CD4-positive, alpha-beta T cell treated with Interleukin-6 at 100 ng/mL for 8 hours (primary cell): ENCODE measurements around the gene THTPA.
A peak's percentile ranks its signal among the peaks of the same experiment; 100 is the strongest.

ENCODE experiments used
- DNase-seq: peaks from one replicate; pipeline ENCODE4 v3.0.0-alpha.2; 2020; ENCODE audit warnings: mixed read lengths, low spot score

Gene THTPA

GRCh38 chr14:23551266-23552028, 4.6 kb upstream of the THTPA start, which contains the start of gene ZFHX2:
Gene ZFHX2, minus strand, starts transcription at chr14:23551765. Its CDS starts 16,440 bp downstream, at chr14:23535325.
- DNase-seq = peak; percentile 63

DNA sequence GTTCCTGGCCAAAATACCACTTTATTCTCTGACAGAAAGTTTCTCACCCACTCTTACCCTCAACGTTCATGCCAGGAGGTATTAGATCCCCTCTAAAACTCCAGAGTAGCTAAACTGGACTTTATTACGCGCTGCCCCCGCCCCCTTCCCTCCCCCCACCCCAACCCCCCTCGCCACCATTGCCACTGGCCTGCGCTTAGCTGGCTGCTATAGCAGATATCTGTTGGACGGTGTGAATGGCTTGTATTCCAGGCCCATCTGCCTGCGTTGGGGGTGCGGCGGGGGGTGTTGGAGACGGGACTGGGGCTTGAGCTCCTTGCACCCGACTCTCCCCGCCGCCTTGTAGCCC, 564 bp upstream of the THTPA start:
- DNase-seq = no peak

DNA sequence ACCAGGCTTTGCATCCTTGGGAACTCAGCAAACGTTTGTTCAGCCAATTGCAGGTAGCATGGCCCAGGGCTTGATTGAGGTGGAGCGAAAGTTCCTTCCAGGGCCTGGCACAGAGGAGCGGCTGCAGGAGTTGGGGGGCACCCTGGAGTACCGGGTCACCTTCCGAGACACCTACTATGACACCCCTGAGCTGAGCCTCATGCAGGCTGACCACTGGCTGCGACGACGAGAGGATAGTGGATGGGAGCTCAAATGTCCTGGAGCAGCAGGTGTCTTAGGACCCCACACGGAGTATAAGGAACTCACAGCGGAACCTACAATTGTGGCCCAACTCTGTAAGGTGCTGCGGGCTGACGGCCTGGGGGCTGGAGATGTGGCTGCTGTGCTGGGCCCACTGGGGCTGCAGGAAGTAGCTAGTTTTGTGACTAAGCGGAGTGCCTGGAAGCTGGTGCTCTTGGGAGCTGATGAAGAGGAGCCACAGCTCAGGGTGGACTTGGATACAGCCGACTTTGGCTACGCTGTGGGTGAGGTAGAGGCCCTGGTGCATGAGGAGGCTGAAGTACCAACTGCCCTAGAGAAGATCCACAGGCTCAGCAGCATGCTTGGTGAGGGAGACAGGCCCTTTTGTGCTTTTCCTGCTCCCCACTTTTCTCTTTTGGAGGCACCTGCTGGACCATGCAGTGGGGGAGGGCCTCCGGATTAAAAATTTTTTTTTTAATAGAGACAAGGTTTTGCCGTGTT, 799 bp downstream of the THTPA start:
- DNase-seq = no peak

DNA sequence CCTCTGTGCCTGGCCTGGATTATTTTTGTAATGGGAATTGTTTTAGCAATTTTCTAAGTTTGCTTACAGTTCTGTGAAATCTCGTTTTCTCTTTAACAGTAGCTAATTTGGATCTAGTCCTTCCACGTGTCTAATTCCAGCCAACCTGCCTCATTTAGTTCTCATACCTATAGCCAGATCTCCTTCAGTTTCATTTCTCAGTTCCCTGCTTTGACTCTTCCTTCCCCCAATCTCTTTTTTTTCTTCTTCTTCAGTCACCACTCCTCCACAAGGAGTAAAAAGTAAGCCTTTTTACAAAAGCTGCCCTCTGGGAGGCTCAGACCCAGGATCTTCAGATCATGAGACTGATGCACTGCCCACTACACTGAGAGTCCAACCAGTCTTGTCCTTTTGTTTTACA, 1.4 kb downstream of the THTPA start:
- DNase-seq = no peak

DNA sequence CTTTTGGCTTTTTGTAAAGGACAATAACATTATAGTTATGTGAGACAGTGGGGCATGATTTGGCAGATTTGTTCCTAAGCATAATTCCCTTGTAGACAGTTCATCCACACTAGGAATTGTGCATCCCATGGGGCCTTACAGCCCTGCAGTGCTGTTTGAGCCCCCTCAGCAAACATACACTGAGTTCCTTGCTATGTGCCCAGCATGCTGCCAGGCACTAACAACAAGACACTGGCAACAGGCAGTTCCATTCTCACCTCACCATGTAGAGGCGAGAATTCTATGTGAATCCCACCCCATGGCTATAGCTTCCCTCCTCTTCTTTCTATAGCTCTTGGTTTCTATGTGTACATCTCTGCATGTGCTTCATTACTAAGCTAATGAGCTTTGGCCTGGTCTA, 1.9 kb downstream of the THTPA start:
- no peak for DNase-seq

DNA sequence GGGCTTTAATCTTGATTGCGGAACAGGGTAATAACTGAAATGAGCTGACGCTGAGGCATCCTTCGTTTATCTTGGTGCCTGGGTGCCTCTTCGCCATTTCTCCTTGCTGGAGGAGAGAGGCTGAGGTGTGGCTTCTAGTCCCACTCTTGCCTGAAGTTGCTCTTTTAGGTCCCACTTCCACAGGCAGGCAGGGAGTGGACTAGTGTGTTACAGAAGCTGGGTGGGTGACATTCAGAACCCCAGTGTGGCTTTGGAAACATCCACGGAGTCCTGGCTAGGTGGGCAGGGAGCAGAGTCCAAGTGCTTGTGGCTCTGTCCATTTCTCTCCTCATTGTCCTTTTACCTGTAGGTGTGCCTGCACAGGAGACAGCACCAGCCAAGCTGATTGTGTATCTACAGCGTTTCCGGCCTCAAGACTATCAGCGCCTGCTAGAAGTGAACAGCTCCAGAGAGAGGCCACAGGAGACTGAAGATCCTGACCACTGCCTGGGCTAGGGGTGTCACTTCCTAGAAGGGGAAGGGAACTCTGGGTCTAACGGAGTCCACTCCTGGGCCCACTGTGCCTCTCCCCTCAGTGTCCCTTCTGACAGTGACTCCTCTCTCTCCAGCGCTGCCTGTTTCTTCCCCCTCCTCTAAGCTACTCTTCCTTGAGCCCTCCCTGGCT, 2.4 kb downstream of the THTPA start:
- no peak for DNase-seq

GRCh38 chr14:23559010-23559925, 3.2 kb downstream of the THTPA start:
- peak; percentile 59 for DNase-seq

DNA sequence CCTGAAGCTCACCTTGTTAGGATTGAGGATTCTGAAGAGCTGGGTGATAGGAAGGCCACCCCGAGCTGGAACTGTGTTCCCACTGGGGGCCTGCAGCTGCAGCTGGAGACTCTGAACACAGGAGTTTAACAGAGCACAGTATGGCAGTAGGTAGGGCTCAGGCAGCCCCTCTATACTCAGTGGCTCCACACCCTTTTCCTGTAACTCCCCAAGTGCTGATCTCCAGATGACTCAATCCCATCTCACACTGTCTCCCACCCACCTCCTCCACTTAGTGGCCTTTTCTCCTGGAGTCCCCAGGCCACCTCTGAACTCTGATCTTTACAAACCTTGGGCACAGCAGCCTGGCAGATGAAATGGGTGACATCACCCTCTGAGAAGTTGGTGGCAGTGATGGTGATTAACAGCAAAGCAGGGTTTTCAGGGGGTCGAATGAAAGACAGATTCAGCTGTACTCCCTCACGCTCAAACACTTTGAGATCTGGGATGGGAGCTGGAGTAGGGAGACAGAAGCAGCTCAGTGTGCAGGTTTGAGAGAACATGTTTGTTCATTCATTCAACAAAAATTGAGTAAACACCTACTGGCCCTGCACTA, 4.0 kb downstream of the THTPA start:
- no peak for DNase-seq

GRCh38 chr14:23561259-23561658, 5.2 kb downstream of the THTPA start:
- DNase-seq = no peak

- no peak for DNase-seq
These were observed 6.1 kb downstream of the THTPA start for GRCh38 chr14:23561873-23562821.

DNA sequence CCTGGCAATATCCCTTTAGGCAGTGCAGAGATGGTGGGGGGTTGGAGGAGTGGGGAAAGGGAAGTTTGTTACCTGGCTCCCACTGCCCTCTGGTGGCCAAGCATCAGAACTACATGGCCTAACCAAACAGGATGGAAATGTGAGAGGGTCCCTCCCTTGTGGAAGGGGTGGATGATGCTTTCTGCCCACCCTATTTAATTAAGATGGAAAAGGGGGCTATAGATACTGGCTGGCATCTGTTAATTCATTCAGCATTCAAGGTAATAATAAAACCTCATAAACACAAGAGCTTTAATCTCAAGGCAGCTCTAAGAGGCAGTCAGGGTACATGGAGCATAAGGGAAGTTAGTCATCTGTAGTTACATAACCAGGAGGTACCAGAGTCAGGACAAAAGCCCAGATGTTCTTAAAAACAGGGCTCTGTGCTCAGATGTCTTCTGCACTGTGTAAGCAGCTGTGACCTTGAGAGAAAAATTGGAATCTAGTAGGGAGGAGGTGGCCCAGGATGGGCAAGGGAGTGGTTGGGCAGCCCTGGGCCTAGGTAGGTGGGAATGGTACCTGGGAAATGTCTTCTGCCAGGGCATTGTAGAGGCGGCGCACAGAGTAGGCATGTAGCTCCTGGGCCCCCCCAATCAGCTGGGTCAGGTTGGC, 6.9 kb downstream of the THTPA start:
- peak; percentile 56 for DNase-seq

- DNase-seq = no peak
These were observed 7.6 kb downstream of the THTPA start for GRCh38 chr14:23563473-23564180.

- DNase-seq = no peak
These were observed 8.2 kb downstream of the THTPA start for GRCh38 chr14:23564181-23564812.

- no peak for DNase-seq
These were observed 8.8 kb downstream of the THTPA start for GRCh38 chr14:23564876-23565275.

GRCh38 chr14:23565626-23566025, 9.6 kb downstream of the THTPA start:
- DNase-seq = no peak

- no peak for DNase-seq
These were observed 10.2 kb downstream of the THTPA start for GRCh38 chr14:23566112-23566777.

DNA sequence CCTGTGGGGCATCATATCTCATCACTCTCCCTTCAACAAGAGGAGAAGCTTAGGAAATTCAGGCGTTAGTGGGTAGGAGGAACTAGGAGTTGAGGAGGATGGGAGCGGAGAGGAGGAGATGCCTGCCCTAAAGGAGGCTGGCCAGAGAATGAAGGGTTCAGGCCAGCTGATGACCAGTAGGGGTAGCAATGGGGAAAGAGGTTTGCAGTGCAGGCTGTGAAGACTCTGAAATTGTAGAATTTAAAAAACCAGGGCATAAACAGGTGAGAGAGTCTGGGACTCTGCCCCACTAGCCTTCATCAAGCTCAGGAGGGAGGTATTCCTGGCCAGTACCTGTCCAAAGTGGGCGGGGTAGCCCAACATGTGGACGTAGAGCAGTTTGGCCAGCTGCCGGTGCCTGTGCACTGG, 10.7 kb downstream of the THTPA start:
- DNase-seq = no peak
